Testis (tissue), 3 donors: ENCODE measurements around the gene DGKB. TPM values are rescaled to one million over a fixed set of nuclear protein-coding genes. Genes with fewer than 3 reads are reported as not detected.

ENCODE experiments used
- DNase-seq: peaks from one replicate; pipeline ENCODE4 v3.0.0-alpha.2; 2019
- H3K27ac ChIP-seq, 2 donors: fragments of 200-600 bp; sonication (generic); one replicate each; pipeline ENCODE4 v1.5.1; 2019
- H3K27me3 ChIP-seq: fragments of 200-600 bp; sonication (generic); one replicate; pipeline ENCODE4 v1.5.1; 2019
- H3K36me3 ChIP-seq: fragments of 200-600 bp; sonication (generic); one replicate; pipeline ENCODE4 v1.5.1; 2017; ENCODE audit warnings: low read depth; ENCODE audit errors: missing control alignments
- H3K4me1 ChIP-seq: fragments of 200-600 bp; sonication (generic); one replicate; pipeline ENCODE4 v1.5.1; 2019
- H3K4me3 ChIP-seq, 2 donors: fragments of 200-600 bp; sonication (generic); one replicate each; pipeline ENCODE4 v1.5.1; 2017 to 2019
- H3K9me3 ChIP-seq: fragments of 200-600 bp; sonication (generic); one replicate; pipeline ENCODE4 v1.5.1; 2017
- POLR2A ChIP-seq: fragments of 450-650 bp; IDR thresholded peaks from one replicate; pipeline ENCODE4 v1.6.1; 2017; ENCODE audit warnings: antibody characterized with exemption, mild to moderate bottlenecking, moderate library complexity
- WGBS, 2 donors: methylation state at CpG; one replicate each; pipeline ENCODE4 v1.1.5; 2018; 5-methylcytosine and 5-hydroxymethylcytosine counted together
- intact Hi-C: fragments of 100-400 bp; cut with DNase I; formaldehyde crosslinking; loops from one replicate; pipeline ENCODE4 v1.15.1; 2023; ENCODE audit warnings: low total_unique reads
- polyA plus RNA-seq: library from polyadenylated mRNA; stranded (reverse); fragments of 350-450 nt; fragmentation: Illumina TruSeq; extraction: RNeasy Lipid Tissue Mini Kit (QIAGEN cat#74804); gene quantifications from one replicate; pipeline ENCODE4 v1.2.3, GENCODE V29; 2014; ENCODE audit warnings: low read depth, low replicate concordance; ENCODE audit not compliant: insufficient read depth
- total RNA-seq, 2 donors: library from RNA; depleted of rRNA; stranded (reverse); fragments of >200 nt; gene quantifications; one replicate each; pipeline ENCODE4 v1.2.3, GENCODE V29; 2016
- TF ChIP-seq, protein P1 (sequence below), 3 experiments: fragments of 450-650 bp in 2 of 3; fragments of 200-600 bp in 1 of 3; sonication (generic) in 1 of 3; IDR thresholded peaks; one replicate each; pipeline ENCODE4 v1.5.1; 2016 to 2019; ENCODE audit warnings: antibody characterized with exemption in 3 of 3, mild to moderate bottlenecking in 2 of 3, moderate library complexity in 1 of 3

DGKB gene
- total and polyA plus RNA-seq, 3 donors from 2014 or later, result 0.17 to 1.1 (median 0.55) TPM

- Histone ChIP-seq H3K4me3 (no peak overlapping the region), H3K27me3 (no peaks in the 10 kb centered on the region), H3K4me1 (no peaks in the 10 kb centered on the region), H3K9me3 (no peaks in the 10 kb centered on the region), H3K27ac (no peak overlapping the region), H3K36me3 (no peaks in the 10 kb centered on the region)
- TF ChIP-seq POLR2A, result no peak
- TF ChIP-seq, protein P1, sequence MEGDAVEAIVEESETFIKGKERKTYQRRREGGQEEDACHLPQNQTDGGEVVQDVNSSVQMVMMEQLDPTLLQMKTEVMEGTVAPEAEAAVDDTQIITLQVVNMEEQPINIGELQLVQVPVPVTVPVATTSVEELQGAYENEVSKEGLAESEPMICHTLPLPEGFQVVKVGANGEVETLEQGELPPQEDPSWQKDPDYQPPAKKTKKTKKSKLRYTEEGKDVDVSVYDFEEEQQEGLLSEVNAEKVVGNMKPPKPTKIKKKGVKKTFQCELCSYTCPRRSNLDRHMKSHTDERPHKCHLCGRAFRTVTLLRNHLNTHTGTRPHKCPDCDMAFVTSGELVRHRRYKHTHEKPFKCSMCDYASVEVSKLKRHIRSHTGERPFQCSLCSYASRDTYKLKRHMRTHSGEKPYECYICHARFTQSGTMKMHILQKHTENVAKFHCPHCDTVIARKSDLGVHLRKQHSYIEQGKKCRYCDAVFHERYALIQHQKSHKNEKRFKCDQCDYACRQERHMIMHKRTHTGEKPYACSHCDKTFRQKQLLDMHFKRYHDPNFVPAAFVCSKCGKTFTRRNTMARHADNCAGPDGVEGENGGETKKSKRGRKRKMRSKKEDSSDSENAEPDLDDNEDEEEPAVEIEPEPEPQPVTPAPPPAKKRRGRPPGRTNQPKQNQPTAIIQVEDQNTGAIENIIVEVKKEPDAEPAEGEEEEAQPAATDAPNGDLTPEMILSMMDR (IDR thresholded peaks at IDR 0.05), result peak; percentile 74 to 93 (median 79)
- intact Hi-C loops, result no loop called here
- DNase-seq, result peak; percentile 92
- 24 to 30% methylated on average over 13 of the region's 13 CpGs for WGBS, 2 donors
Observed at GRCh38 chr7:14457568-14458453, 444.7 kb downstream of the DGKB start.

DNA sequence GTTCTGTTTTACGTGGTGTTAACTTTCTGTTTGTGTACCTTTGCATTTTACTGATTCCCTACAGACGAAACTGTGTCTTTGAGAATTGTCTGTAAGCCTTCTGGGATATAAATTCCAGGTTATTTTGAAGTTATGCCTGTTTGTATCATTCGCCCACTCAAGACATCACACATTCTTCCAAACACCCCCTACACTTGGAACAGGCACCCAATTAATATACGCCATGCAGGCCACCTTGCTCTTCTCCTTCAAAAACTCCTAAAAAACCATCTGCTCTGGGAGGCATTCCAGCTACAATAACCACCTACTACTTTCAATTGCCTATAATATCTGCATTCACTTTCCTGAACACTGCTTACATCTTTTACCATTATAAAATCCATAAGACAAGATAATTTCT, 453.3 kb downstream of the DGKB start:
- 85 to 90% methylated on average over 4 of the region's 4 CpGs for WGBS, 2 donors
- Histone ChIP-seq H3K27ac (no peak overlapping the region), H3K9me3 (no peaks in the 10 kb centered on the region)

GRCh38 chr7:14446829-14447228, 455.7 kb downstream of the DGKB start:
- WGBS, 2 donors, result 85 to 91% methylated on average over 3 of the region's 3 CpGs
- no peaks in the 10 kb centered on the region for H3K4me1 ChIP-seq
- no peak overlapping the region for H3K27ac ChIP-seq
- no peaks in the 10 kb centered on the region for H3K27me3 ChIP-seq
- no peak for TF ChIP-seq POLR2A
- TF ChIP-seq, protein P1 (IDR thresholded peaks at IDR 0.05), result no peak
- no peak overlapping the region for H3K4me3 ChIP-seq
- no peaks in the 10 kb centered on the region for H3K9me3 ChIP-seq
- H3K36me3 ChIP-seq, result no peaks in the 10 kb centered on the region
- intact Hi-C loops, result no loop called here
- no peak for DNase-seq

More for the DNA sequence above, 453.3 kb downstream of the DGKB start:
- Histone ChIP-seq H3K27me3 (no peaks in the 10 kb centered on the region), H3K4me1 (no peaks in the 10 kb centered on the region), H3K4me3 (no peak overlapping the region), H3K36me3 (no peaks in the 10 kb centered on the region)
- intact Hi-C loops, result no loop called here
- TF ChIP-seq POLR2A, result no peak
- TF ChIP-seq, protein P1 (IDR thresholded peaks at IDR 0.05), result no peak
- no peak for DNase-seq

- WGBS, 2 donors, result 72 to 97% methylated on average over 1 of the region's 1 CpG
- no peak overlapping the region for H3K27ac ChIP-seq
- no peak for TF ChIP-seq POLR2A
- TF ChIP-seq, protein P1 (IDR thresholded peaks at IDR 0.05), result no peak
- no peak overlapping the region for H3K4me3 ChIP-seq
- no peaks in the 10 kb centered on the region for H3K36me3 ChIP-seq
- H3K4me1 ChIP-seq, result no peaks in the 10 kb centered on the region
- no peak for DNase-seq
- H3K9me3 ChIP-seq, result no peaks in the 10 kb centered on the region
- H3K27me3 ChIP-seq, result no peaks in the 10 kb centered on the region
- intact Hi-C loops, result no loop called here
Observed at GRCh38 chr7:14446219-14446618, 456.3 kb downstream of the DGKB start.
